DND-41 (cell line): ENCODE results near the gene CSF3R.

Source experiments
- EZH2 ChIP-seq: IDR thresholded peaks from 3 replicates; pipeline ENCODE4 v1.6.1; 2012; ENCODE audit warnings: borderline replicate concordance, low read depth, mild to moderate bottlenecking, moderate library complexity, low read length, inconsistent platforms; ENCODE audit not compliant: severe bottlenecking
- TF ChIP-seq, protein P1 (sequence below): IDR thresholded peaks from 2 replicates; pipeline ENCODE4 v1.5.1; 2012; ENCODE audit warnings: borderline replicate concordance, low read length, moderate library complexity, mild to moderate bottlenecking; ENCODE audit not compliant: poor library complexity, severe bottlenecking; ENCODE audit errors: extremely low read depth

- TF ChIP-seq, protein P1, sequence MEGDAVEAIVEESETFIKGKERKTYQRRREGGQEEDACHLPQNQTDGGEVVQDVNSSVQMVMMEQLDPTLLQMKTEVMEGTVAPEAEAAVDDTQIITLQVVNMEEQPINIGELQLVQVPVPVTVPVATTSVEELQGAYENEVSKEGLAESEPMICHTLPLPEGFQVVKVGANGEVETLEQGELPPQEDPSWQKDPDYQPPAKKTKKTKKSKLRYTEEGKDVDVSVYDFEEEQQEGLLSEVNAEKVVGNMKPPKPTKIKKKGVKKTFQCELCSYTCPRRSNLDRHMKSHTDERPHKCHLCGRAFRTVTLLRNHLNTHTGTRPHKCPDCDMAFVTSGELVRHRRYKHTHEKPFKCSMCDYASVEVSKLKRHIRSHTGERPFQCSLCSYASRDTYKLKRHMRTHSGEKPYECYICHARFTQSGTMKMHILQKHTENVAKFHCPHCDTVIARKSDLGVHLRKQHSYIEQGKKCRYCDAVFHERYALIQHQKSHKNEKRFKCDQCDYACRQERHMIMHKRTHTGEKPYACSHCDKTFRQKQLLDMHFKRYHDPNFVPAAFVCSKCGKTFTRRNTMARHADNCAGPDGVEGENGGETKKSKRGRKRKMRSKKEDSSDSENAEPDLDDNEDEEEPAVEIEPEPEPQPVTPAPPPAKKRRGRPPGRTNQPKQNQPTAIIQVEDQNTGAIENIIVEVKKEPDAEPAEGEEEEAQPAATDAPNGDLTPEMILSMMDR: no peak
- TF ChIP-seq EZH2: no peak
These were observed 25.5 kb upstream of the CSF3R start for GRCh38 chr1:36508257-36508656.
